ENCODE measurements around the gene PMVK.

DNA sequence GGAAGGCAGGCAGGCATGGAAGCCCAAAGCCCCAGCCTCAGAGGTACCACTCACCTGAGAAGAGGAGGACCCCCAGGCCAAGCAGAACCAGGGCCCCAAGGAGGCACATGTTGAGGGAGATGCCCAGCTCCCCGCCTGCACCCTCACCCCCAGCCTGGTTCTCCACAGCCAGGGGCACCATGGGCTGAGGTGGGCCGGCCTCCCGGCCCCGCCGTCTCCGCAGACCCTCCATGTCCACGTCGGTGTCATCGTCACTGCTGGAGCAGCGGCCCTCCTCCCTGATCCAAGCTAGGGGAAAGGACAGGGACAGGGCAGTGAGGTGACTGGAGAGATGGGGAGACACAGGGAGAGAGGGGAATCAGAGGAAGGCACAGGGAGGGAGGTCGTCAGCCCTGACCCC lies 11.6 kb upstream of the PMVK start:
- TF ChIP-seq, protein P1, sequence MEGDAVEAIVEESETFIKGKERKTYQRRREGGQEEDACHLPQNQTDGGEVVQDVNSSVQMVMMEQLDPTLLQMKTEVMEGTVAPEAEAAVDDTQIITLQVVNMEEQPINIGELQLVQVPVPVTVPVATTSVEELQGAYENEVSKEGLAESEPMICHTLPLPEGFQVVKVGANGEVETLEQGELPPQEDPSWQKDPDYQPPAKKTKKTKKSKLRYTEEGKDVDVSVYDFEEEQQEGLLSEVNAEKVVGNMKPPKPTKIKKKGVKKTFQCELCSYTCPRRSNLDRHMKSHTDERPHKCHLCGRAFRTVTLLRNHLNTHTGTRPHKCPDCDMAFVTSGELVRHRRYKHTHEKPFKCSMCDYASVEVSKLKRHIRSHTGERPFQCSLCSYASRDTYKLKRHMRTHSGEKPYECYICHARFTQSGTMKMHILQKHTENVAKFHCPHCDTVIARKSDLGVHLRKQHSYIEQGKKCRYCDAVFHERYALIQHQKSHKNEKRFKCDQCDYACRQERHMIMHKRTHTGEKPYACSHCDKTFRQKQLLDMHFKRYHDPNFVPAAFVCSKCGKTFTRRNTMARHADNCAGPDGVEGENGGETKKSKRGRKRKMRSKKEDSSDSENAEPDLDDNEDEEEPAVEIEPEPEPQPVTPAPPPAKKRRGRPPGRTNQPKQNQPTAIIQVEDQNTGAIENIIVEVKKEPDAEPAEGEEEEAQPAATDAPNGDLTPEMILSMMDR (IDR thresholded peaks at IDR 0.05) = no peak
- TF ChIP-seq POLR2A (IDR thresholded peaks at IDR 0.05) = no peak
